HT-29 (cell line): ENCODE data around the gene KLK2. TPM values are rescaled to one million over a fixed set of nuclear protein-coding genes. Genes with fewer than 3 reads are reported as not detected.
"Not testable (repeated sequence)": the region's sequence is repeated elsewhere in the genome, so short reads cannot be mapped to it uniquely, and the experiment has no call there.

Source experiments
- DNase-seq: peaks from one replicate; pipeline ENCODE4 v3.0.0-alpha.2; 2015; ENCODE audit warnings: low spot score
- total RNA-seq: library from RNA; depleted of rRNA; stranded (reverse); fragments of >200 nt; shearing (Covaris generic); gene quantifications from 2 replicates; pipeline ENCODE4 v1.2.3, GENCODE V29; 2014

The KLK2 gene
- total RNA-seq, 1 experiment from 2014 or later = not detected

DNA sequence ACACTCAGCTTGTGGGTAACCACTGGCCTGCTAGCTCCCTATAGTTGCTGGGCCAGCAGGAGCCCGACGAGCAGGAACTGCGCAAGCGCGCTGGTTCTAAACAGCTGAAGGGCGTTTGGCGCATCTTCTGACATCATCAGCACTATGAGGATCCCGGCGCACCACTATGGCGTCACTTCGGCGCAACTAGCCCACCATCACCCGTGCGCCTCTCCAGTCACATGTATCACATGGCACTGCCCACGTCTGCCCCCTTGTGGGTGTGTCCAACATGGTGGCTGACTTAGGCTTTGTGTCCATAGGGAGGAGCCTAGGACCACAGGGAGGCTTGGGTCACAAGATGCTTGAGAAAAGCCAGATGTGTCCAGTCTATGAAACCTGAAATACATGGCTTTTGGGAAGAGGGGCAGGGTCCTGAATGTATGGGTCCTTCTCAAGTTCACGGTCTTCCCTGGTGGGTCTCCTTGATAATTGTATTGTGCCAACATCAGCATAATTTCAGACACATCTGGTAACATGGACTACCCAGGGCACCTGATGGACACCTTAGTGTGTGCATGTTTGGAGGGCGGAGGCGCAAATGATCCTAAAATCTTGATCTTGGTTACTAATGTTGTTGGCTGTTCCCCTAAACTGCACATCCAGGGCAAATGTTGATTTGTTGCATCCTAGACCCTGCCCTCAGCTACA is 20.0 kb downstream of the KLK2 start:
- no peak for DNase-seq

DNA sequence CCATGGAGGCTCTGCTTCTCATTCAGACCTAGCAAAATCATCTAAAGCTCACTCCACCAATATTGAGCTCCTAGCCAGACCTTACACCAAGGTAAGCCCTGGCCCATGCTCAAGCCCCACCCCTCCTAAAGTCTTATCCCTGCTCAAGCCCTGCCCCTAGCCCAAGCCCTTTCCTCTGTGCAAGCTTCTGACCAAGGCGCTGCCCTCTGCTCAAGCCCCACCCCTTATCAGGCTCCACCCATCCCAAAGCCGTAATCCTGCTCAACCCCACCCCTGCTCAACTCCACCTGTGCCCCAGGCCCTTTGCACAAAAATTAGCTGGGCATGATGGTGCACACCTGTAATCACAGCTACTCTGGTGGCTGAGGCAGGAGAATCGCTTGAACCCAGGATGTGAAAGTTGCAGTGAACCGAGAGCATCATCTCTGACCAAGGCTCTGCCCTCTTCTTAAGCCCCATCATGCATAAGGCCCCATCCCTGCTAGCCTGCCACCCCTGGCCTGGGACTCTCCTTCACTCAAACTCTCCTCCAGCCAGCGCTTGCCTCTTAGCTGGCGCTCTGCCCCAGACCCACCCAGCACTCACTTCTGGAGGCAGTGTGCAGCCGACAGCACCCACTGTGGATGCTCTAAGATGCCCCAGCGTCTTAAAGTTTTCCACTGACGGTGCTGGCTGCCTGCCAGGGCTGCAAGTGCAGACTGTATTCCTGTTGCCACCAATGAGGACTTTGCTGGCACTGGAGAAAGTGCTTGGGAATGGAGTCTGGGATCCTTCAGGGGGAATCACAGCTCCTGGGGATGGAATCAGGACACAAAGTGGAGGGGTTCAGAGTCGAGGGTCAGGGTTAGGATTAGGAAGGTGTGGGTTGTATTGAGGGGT is 21.5 kb downstream of the KLK2 start:
- no peak for DNase-seq

DNA sequence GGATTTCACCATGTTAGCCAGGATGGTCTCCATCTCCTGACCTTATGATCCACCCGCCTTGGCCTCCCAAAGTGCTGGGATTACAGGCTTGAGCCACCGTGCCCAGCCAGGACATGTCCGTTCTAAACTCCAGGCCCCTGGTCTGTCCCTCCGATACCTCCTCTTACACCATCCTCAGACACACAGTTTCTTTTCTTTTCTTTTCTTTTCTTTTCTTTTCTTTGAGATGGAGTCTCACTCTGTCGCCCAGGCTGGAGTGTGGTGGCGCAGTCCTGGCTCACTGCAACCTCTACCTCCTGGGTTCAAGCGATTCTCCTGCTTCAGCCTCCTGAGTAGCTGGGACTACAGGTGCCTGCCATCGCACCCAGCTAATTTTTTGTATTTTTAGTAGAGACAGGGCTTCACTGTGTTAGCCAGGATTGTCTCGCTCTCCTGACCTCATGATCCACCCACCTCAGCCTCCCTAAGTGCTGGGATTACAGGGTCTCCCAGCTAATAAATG is 22.9 kb downstream of the KLK2 start:
- DNase-seq = not testable (repeated sequence)

DNA sequence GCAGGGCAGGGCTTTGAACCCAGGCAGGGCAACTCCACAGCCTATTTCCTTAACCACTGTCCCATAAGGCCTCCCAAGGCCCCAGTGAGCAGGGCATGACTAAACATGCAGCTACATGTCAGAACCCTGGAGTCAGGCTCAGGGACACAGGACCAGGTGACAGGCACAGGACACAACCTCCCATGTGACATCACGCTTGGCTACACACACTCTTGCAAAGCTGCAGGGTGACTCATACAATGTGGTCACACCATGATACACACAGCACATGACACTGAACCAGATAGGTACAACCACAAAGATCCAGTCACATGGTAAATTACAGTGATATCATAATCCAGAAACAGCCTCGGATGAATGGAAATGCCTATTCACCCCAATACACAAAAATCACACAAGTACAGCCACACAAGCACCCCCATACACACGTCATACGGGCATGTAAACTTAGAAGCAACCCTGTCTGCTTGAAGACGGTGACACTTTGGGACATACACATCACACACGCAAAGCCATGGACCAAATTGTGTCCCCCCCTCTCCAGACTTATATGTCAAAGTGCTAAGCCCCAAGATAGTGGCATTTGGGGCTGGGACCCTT is 23.5 kb downstream of the KLK2 start:
- peak; percentile 53 for DNase-seq

GRCh38 chr19:50897191-50897607 is 24.0 kb downstream of the KLK2 start:
- DNase-seq = no peak

DNA sequence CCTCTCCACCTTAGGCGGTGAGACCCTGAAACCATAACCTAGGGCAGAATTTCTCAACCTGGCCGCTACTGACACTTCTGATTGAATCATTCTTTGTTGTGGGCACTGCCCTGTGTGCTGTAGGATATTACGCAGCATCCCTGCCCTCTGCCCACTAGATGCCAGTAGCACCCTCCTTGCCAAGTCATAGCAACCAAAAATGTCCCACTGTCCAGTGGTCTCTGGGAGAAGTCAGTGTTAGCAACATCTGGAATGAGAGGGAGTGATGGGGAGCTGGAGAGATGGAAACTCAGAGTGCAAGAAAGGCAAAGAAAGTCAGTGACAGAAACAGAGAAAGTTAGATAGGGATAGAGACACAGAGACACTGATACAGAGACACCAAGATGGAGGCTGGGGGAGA is 24.4 kb downstream of the KLK2 start:
- DNase-seq = no peak

DNA sequence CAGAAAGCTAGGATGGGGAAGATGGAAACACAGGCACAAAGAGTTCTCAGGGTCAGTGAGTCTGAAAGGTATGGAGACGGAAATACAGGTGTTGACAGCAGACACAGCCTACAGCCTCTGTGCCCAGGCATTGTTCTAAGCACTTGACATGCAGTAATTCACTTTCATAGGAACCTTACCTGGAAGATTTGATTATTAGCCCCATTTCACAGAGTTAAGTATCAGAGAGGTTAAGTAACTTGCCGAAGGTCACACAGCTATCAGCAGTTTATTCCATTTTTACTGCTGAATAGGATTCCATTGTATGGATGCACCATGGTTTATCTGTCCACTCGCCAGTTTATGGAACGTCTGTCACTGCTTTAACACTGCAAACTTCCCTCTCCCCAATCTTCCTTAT is 24.8 kb downstream of the KLK2 start:
- DNase-seq = no peak

- no peak for DNase-seq
Observed at GRCh38 chr19:50899569-50899968, 26.3 kb downstream of the KLK2 start.

DNA sequence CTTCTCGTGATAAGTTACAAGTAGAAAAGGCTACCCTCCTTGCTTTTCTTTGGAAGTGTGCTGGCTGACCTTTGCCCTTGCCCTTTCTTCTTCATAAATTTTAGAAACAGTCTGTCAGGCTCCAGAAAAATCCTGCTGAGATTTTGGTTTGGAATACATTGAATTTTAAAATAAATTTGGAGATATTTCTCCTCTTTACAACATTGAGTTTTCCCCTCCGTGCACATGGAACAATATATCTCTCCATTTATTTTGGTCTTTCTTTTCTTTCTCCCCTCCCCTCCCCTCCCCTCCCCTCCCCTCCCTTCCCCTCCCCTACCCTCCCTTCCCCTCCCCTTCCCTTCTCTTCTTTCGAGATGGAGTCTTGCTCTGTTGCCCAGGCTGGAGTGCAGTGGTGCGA is 29.4 kb downstream of the KLK2 start:
- DNase-seq = no peak

DNA sequence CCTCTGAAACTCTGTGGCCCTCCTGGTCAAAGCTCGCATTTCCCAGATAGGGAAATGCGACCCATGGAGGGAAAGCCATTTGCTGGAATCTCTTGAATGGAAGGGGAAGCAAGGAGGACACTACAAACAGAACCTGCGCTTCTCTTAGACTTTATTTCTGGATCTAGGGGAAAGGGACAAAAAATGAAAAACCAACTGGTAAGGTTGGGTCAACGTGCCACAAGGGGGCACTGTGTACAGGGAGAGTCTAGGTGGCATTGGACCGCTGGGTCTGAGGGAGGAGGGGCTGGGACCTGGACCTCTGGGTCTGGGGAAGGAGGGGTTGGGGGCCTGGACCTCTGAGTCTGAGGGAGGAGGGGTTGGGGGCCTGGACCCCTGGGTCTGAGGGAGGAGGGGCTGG is 33.0 kb downstream of the KLK2 start:
- DNase-seq = peak; percentile 69

- DNase-seq = no peak
Observed at GRCh38 chr19:50908336-50908735, 35.1 kb downstream of the KLK2 start.

GRCh38 chr19:50909240-50910070 is 36.2 kb downstream of the KLK2 start:
- DNase-seq = peak; percentile 96

DNA sequence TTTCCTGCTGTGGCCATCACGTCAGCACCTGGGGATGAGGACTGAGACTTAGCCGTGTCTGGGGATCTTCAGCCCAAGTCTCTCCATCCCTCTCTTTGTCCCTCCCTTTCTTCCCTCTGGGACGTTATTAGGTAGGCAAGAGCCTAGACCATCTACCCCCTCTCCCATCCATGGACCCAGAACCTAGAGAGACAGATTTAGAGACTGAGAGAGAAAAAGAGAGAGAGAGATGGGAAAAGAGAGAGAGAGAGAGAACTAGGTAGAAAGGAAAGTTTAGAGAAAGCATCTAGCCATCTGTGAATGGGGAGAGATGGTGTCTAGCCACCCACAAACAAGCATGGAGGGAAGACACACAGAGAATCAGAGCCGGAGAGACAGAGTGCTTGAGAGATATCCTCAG is 37.5 kb downstream of the KLK2 start:
- no peak for DNase-seq

DNA sequence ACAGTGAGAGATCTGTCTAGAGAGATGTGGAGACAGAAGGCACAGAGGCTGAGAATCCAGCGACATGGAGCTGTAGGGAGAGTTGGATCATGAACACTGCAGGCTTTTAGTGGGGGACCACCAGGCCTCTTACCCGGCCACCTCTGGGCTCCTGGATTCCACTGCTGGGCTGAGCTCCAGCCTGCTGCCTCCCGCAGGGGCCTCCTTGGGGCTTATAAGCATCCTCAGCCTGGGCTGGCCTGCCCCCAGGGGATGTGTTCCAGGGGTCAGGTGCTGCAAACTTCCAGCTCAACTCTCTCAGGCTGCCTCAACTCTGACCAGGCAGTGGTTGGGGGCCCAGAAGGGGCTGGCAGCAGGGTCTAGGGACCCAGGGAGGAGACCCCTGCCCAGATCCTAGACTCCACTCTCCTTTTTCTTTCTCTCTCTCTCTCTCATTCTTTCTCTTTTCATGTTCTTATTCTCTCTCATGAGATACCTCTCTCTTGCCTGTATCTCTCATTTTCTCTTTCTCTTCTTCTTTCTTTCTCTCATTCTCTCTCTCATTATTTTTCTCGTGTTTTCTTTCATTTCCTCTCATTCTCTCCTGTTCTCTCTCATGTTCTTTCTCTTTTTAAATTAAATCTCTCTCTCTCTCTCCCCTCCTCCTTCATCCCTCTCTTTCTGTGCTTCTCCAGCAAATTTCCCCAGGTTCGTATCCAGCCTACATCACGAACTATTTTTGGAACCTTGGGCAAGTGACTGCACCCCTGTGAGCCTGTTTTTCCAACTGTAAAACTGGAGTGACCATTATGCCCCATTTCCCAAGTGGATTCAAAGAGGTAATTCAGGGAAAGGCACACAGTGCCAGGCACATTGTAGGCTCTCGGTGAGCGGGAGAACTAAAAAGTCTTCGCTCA is 38.2 kb downstream of the KLK2 start, which contains the start of gene KLK4:
TSS of gene KLK4 (minus strand) at position 190 of the 896 bp plus-strand sequence. CDS start 657 bp downstream, outside the sequence.
- no peak for DNase-seq

DNA sequence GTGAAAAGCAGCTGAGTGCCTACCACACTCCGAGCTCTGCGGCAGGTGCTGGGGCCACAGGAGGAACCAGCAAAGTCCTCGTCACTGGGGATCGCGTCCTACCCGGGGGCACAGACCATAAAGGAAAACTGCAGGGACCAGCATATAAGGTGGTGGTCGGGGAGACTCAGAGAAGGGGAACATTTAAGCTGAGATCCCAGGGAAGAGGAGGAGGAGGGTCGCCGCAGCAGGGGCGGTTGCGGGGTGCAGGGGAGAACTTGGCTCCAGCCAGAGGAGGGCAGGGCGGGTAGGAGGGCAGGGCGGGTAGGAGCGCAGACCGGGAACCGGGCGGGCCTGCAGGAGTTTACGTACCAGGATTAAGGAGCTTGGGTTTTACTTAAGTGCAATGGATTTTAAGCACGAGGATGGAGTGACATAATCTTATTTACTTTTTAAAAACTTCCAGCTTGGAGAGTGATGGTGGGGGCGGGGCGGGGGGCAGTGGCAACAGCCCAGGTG is 38.9 kb downstream of the KLK2 start:
- no peak for DNase-seq

- no peak for DNase-seq
Observed at GRCh38 chr19:50912727-50913716, 39.8 kb downstream of the KLK2 start.

DNA sequence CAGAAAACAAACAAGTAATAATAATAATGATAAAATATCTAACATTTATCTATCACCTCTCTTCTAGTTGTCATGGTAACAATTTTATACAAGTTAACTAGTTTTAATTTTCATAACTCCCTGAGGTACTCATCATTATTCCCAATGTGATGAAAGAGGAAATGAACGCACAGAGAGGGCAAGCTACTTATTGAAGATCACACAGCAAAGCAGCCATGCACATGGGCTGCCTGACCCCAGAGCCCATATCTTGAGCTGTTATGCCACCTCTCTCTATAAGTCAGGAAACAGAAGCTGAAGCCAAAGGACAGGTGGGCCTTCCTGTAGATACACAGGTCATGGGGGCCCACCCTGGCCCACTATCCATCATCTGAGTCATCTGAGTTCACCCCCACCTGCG is 42.8 kb downstream of the KLK2 start:
- DNase-seq = no peak

GRCh38 chr19:50921426-50922316 is 48.4 kb downstream of the KLK2 start:
- DNase-seq = no peak
